Natural killer cell (primary cell): ENCODE data around the gene CMIP. TPM values are rescaled to one million over a fixed set of nuclear protein-coding genes. Genes with fewer than 3 reads are reported as not detected.

Source experiments
- ATAC-seq, 3 donors: fragments of 150-1000 bp in 2 of 3; fragments of 200-7000 bp in 1 of 3; cut with Tn5 transposase; 1 replicate in 1 of 3; 2 replicates in 2 of 3; pipeline ENCODE4 v1.10.0; 2021; ENCODE audit warnings: mild to moderate bottlenecking in 2 of 3, moderate library complexity in 2 of 3
- DNase-seq, 2 donors: peaks; one replicate each; pipeline versions ENCODE4 v3.0.0 to v3.0.0-alpha.2; 2013 to 2021; ENCODE audit warnings: mixed read lengths in 1 of 2
- H3K27ac ChIP-seq: one replicate; pipeline ENCODE4 v1.5.1; 2013; ENCODE audit warnings: mild to moderate bottlenecking, low read length
- H3K27me3 ChIP-seq: one replicate; pipeline ENCODE4 v1.6.1; 2013; ENCODE audit warnings: low read length; ENCODE audit not compliant: control insufficient read depth, insufficient read depth
- H3K36me3 ChIP-seq: one replicate; pipeline ENCODE4 v1.6.1; 2013; ENCODE audit warnings: low read length; ENCODE audit not compliant: control insufficient read depth, insufficient read depth
- H3K4me1 ChIP-seq: one replicate; pipeline ENCODE4 v1.6.1; 2013; ENCODE audit warnings: low read length; ENCODE audit not compliant: control insufficient read depth, insufficient read depth
- H3K4me3 ChIP-seq: one replicate; pipeline ENCODE4 v1.5.1; 2013; ENCODE audit warnings: low read length
- H3K9me3 ChIP-seq: one replicate; pipeline ENCODE4 v1.6.1; 2013; ENCODE audit warnings: low read length; ENCODE audit not compliant: control insufficient read depth, insufficient read depth
- H3K27ac Mint-ChIP-seq, 2 donors: one replicate each; pipeline ENCODE4 v1.8.0; 2022; ENCODE audit warnings: mild to moderate bottlenecking in 2 of 2, mixed read lengths in 2 of 2, moderate library complexity in 1 of 2
- H3K27me3 Mint-ChIP-seq, 2 donors: one replicate each; pipeline ENCODE4 v1.8.0; 2022; ENCODE audit warnings: low read depth in 2 of 2, mixed read lengths in 2 of 2
- H3K36me3 Mint-ChIP-seq: one replicate; pipeline ENCODE4 v1.8.0; 2022; ENCODE audit warnings: mixed read lengths
- H3K4me1 Mint-ChIP-seq, 2 donors: one replicate each; pipeline ENCODE4 v1.8.0; 2022; ENCODE audit warnings: mixed read lengths in 2 of 2
- H3K4me3 Mint-ChIP-seq: one replicate; pipeline ENCODE4 v1.8.0; 2022; ENCODE audit warnings: mild to moderate bottlenecking, moderate library complexity, mixed read lengths
- H3K9me3 Mint-ChIP-seq, 2 donors: one replicate each; pipeline ENCODE4 v1.8.0; 2022; ENCODE audit warnings: mixed read lengths in 2 of 2
- WGBS: methylation state at CpG from one replicate; pipeline ENCODE4 v1.1.7; 2013; ENCODE audit warnings: missing lambda C conversion rate; ENCODE audit not compliant: insufficient coverage; 5-methylcytosine and 5-hydroxymethylcytosine counted together
- intact Hi-C: fragments of 100-400 bp; cut with micrococcal nuclease; formaldehyde crosslinking; loops from one replicate; pipeline ENCODE4 v1.14.2; 2022
- total RNA-seq, 4 donors: library from RNA; stranded (reverse); fragments of 120-200 nt in 1 of 4; gene quantifications; one replicate each; pipeline versions ENCODE4 v1.2.3 to v1.2.4, GENCODE V29; 2013 to 2022
- TF ChIP-seq, protein P1 (sequence below): fragments of 200-600 bp; IDR thresholded peaks from one replicate; pipeline ENCODE4 v1.8.0; 2022; ENCODE audit warnings: antibody characterized with exemption

Gene CMIP
- total RNA-seq, 3 donors from 2014 or later (not counting 1 experiment from before 2014, with no cell fraction given) = 88.2 to 115 (median 91.5) TPM

DNA sequence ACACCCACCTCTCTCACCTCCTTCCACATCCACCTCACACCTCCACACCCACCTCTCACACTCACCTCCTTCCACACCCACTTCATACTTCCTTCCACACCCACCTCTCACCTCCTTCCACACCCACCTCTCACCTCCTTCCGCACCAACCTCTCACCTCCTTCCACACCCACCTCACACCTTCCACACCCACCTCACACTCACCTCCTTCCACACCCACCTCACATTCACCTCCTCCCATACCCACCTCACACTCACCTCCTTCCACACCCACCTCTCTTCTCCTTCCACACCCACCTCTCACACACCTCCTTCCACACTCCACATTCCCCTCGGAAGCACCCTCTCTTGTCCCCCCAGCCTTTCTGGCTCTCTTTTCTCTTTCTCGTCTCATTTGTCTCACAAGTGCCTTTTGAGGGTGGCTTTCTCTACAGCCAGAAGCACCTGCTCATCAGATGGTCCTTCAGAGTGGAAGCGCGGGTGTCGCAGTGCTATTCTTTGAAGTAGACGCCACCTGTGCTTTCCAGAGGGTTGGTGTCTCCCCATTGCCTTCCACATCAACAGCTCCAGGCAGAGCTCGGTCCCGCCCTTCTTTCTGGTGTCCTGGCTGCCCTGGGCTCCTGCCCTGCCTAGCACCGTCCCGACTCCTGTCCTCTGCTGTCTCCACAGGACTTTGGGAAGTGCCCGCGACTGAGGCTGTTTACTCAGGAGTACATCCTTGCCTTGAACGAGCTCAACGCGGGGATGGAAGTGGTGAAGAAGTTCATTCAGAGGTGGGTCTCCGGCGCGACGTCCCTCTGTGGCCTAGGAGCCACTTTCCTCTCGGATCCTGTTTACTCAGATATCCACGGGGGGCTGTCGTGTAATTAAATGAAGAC lies 225.1 kb downstream of the CMIP start:
- no peaks in the 10 kb centered on the region for H3K36me3 Mint-ChIP-seq
- no peak for DNase-seq
- WGBS = 93% methylated on average over 23 of the region's 23 CpGs
- peaks cover 2 to 3% of the 10 kb centered on the region in 2 donors for H3K9me3 Mint-ChIP-seq
- Histone ChIP-seq H3K27me3 (no peaks in the 10 kb centered on the region), H3K4me1 (peaks cover 16% of the 10 kb centered on the region), H3K4me3 (no peak overlapping the region), H3K9me3 (peaks cover 17% of the 10 kb centered on the region), H3K36me3 (peaks cover 38% of the 10 kb centered on the region), H3K27ac (peak overlapping the region; percentile 49)
- no peak overlapping the region for H3K4me3 Mint-ChIP-seq
- TF ChIP-seq, protein P1, sequence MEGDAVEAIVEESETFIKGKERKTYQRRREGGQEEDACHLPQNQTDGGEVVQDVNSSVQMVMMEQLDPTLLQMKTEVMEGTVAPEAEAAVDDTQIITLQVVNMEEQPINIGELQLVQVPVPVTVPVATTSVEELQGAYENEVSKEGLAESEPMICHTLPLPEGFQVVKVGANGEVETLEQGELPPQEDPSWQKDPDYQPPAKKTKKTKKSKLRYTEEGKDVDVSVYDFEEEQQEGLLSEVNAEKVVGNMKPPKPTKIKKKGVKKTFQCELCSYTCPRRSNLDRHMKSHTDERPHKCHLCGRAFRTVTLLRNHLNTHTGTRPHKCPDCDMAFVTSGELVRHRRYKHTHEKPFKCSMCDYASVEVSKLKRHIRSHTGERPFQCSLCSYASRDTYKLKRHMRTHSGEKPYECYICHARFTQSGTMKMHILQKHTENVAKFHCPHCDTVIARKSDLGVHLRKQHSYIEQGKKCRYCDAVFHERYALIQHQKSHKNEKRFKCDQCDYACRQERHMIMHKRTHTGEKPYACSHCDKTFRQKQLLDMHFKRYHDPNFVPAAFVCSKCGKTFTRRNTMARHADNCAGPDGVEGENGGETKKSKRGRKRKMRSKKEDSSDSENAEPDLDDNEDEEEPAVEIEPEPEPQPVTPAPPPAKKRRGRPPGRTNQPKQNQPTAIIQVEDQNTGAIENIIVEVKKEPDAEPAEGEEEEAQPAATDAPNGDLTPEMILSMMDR = no peak
- peak overlapping the region; percentile 84 to 90 for H3K27ac Mint-ChIP-seq
- intact Hi-C loops = no loop called here
- no peak for ATAC-seq
- H3K4me1 Mint-ChIP-seq = peaks cover 13 to 37% of the 10 kb centered on the region in 2 donors
- no peaks in the 10 kb centered on the region for H3K27me3 Mint-ChIP-seq

DNA sequence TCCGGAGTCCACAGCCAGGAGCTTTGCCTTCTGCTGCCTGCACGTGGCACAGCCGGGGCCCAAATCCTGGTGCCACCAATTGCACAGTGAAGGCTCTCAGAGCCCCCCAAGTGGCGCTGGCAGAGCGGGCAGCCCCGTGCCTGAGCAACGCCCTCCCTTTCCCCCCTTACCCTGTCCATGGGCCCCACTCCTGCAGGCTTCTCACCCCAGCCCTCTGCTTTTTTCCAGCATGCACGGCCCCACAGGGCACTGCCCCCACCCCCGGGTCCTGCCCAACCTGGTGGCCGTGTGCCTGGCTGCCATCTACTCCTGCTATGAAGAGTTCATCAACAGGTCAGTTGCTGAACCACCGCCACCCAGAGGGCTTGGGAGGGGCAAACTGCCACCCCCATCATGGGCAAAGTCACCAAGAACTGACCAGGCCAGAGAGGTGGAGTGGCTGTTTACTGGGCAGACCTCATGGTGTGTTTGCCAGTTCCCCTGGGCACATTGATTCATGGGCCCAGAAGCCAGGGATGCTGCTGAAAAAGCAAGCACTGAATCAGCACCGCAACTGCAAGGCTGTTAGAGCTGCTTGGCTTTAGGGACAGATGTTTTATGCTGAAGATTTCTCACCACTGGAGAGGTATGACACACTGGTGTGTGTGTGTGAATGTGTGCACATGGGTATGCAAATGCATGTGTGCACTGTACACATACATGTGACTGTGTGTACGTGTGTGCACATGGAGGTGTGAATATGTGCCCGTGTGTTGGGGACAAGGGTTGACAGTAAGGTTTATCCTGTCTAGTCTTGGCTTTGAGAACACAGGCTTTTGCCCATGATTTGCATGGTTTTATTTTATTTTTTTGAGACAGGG lies 227.4 kb downstream of the CMIP start:
- H3K4me1 Mint-ChIP-seq = peaks cover 13 to 37% of the 10 kb centered on the region in 2 donors
- TF ChIP-seq, protein P1 = no peak
- intact Hi-C loops = no loop called here
- Histone ChIP-seq H3K4me1 (peaks cover 16% of the 10 kb centered on the region), H3K27ac (no peak overlapping the region), H3K4me3 (no peak overlapping the region), H3K36me3 (peaks cover 38% of the 10 kb centered on the region), H3K9me3 (peaks cover 17% of the 10 kb centered on the region), H3K27me3 (no peaks in the 10 kb centered on the region)
- no peaks in the 10 kb centered on the region for H3K27me3 Mint-ChIP-seq
- ATAC-seq = no peak
- H3K36me3 Mint-ChIP-seq = no peaks in the 10 kb centered on the region
- no peak overlapping the region for H3K4me3 Mint-ChIP-seq
- H3K27ac Mint-ChIP-seq = peak overlapping the region; percentile 9 to 47
- 96% methylated on average over 14 of the region's 14 CpGs for WGBS
- no peak for DNase-seq
- H3K9me3 Mint-ChIP-seq = peaks cover 2 to 3% of the 10 kb centered on the region in 2 donors

- Mint-ChIP-seq H3K27ac (no peak overlapping the region), H3K27me3 (no peaks in the 10 kb centered on the region), H3K36me3 (no peaks in the 10 kb centered on the region), H3K9me3 (peaks cover 2 to 3% of the 10 kb centered on the region in 2 donors), H3K4me1 (peaks cover 14 to 40% of the 10 kb centered on the region in 2 donors), H3K4me3 (no peak overlapping the region)
- H3K4me3 ChIP-seq = no peak overlapping the region
- 86% methylated on average over 7 of the region's 7 CpGs for WGBS
- TF ChIP-seq, protein P1 = no peak
- peaks cover 16% of the 10 kb centered on the region for H3K4me1 ChIP-seq
- peaks cover 39% of the 10 kb centered on the region for H3K36me3 ChIP-seq
- intact Hi-C loops = no loop called here
- no peak overlapping the region for H3K27ac ChIP-seq
- DNase-seq (no peak), ATAC-seq (no peak)
- no peaks in the 10 kb centered on the region for H3K27me3 ChIP-seq
- peaks cover 17% of the 10 kb centered on the region for H3K9me3 ChIP-seq
Measured at GRCh38 chr16:81673432-81673831, 228.8 kb downstream of the CMIP start.
